B cell (primary cell): ENCODE results near the gene CTDSP2. TPM values are rescaled to one million over a fixed set of nuclear protein-coding genes. Genes with fewer than 3 reads are reported as not detected.
"Not testable (repeated sequence)": the region's sequence is repeated elsewhere in the genome, so short reads cannot be mapped to it uniquely, and the experiment has no call there.

Experiments
- ATAC-seq: fragments of 200-7000 bp; cut with Tn5 transposase; one replicate; pipeline ENCODE4 v1.10.0; 2021; ENCODE audit warnings: low read depth, mild to moderate bottlenecking, moderate number of reproducible peaks, moderate library complexity
- CTCF ChIA-PET: fragments of 350-600 bp; sonication (Branson Sonifier 250); formaldehyde crosslinking; loops from one replicate; lab custom pipeline; 2021; ENCODE audit warnings: antibody characterized with exemption, inconsistent platforms; lab: Charles Lee
- POLR2A ChIA-PET: fragments of 350-600 bp; sonication (Branson Sonifier 250); formaldehyde crosslinking; loops from one replicate; lab custom pipeline; 2021; ENCODE audit warnings: antibody characterized with exemption; lab: Charles Lee
- DNase-seq: peaks from one replicate; pipeline ENCODE4 v3.0.0; 2013
- H2AFZ ChIP-seq: 2 replicates; pipeline ENCODE4 v1.6.1; 2012; ENCODE audit warnings: mild to moderate bottlenecking, low read depth, low read length; ENCODE audit not compliant: insufficient read depth, poor library complexity, severe bottlenecking
- H3K27ac ChIP-seq, 2 donors: 1 replicate in 1 of 2; 2 replicates in 1 of 2; pipeline ENCODE4 v1.5.1; 2012 to 2013; ENCODE audit warnings: low read length in 2 of 2, mild to moderate bottlenecking in 2 of 2, moderate library complexity in 1 of 2
- H3K27me3 ChIP-seq, 4 experiments: fragments of 200-600 bp in 1 of 4; sonication (generic) in 1 of 4; replicated peaks in 1 of 4; 1 replicate in 2 of 4; 2 replicates in 2 of 4; pipeline versions ENCODE4 v1.6.1 to v1.7.0; 2013 to 2016; ENCODE audit warnings: low read length in 3 of 4, mild to moderate bottlenecking in 2 of 4, mixed read lengths in 1 of 4, moderate library complexity in 1 of 4; ENCODE audit not compliant: insufficient read depth in 4 of 4, control insufficient read depth in 3 of 4; ENCODE audit errors: control extremely low read depth in 1 of 4
- H3K36me3 ChIP-seq, 2 experiments: replicated peaks in 1 of 2; 1 replicate in 1 of 2; 2 replicates in 1 of 2; pipeline versions ENCODE4 v1.6.1 to v1.7.1; 2013; ENCODE audit warnings: low read length in 1 of 2; ENCODE audit not compliant: insufficient read depth in 2 of 2, control insufficient read depth in 1 of 2; ENCODE audit errors: control extremely low read depth in 1 of 2, extremely low read depth in 1 of 2
- H3K4me1 ChIP-seq, 2 donors: fragments of 200-600 bp in 1 of 2; sonication (generic) in 1 of 2; 1 replicate in 1 of 2; 2 replicates in 1 of 2; pipeline versions ENCODE4 v1.5.1 to v1.6.1; 2013 to 2017; ENCODE audit warnings: low read length in 2 of 2; ENCODE audit not compliant: control insufficient read depth in 2 of 2, insufficient read depth in 2 of 2
- H3K4me2 ChIP-seq: replicated peaks from 2 replicates; pipeline ENCODE3; 2012; ENCODE audit warnings: mild to moderate bottlenecking, low read depth, low read length; ENCODE audit not compliant: poor library complexity, severe bottlenecking
- H3K4me3 ChIP-seq, 5 experiments: fragments of 200-600 bp in 1 of 5; sonication (generic) in 1 of 5; 1 replicate in 3 of 5; 2 replicates in 2 of 5; pipeline versions ENCODE4 v1.5.1 to v1.7.0; 2011 to 2016; ENCODE audit warnings: low read length in 4 of 5, mild to moderate bottlenecking in 4 of 5, low read depth in 2 of 5, control low read depth in 1 of 5, moderate library complexity in 1 of 5; ENCODE audit not compliant: insufficient read depth in 1 of 5; ENCODE audit errors: control extremely low read depth in 1 of 5, extremely low read depth in 1 of 5
- H3K79me2 ChIP-seq: fragments of 200-600 bp; sonication (generic); one replicate; pipeline ENCODE4 v1.6.0; 2016; ENCODE audit warnings: low read length; ENCODE audit not compliant: control insufficient read depth, insufficient read depth
- H3K9ac ChIP-seq: fragments of 200-600 bp; sonication (generic); 2 replicates; pipeline ENCODE4 v1.6.1; 2017; ENCODE audit warnings: mild to moderate bottlenecking, low read length, moderate library complexity
- H3K9me3 ChIP-seq, 3 donors: one replicate each; pipeline versions ENCODE4 v1.6.1 to v1.7.1; 2013; ENCODE audit warnings: low read length in 2 of 3; ENCODE audit not compliant: control insufficient read depth in 2 of 3, insufficient read depth in 1 of 3; ENCODE audit errors: control extremely low read depth in 1 of 3
- H4K20me1 ChIP-seq: 2 replicates; pipeline ENCODE4 v1.6.0; 2012; ENCODE audit warnings: mild to moderate bottlenecking, low read length; ENCODE audit not compliant: insufficient read depth, control insufficient read depth, poor library complexity, severe bottlenecking
- H3K27ac Mint-ChIP-seq: one replicate; pipeline ENCODE4 v1.8.0; 2021; ENCODE audit warnings: mixed read lengths
- H3K27me3 Mint-ChIP-seq: one replicate; pipeline ENCODE4 v1.8.0; 2021; ENCODE audit warnings: mixed read lengths
- H3K4me1 Mint-ChIP-seq: one replicate; pipeline ENCODE4 v1.8.0; 2021; ENCODE audit warnings: mixed read lengths
- H3K4me3 Mint-ChIP-seq: one replicate; pipeline ENCODE4 v1.8.0; 2021; ENCODE audit warnings: mixed read lengths
- H3K9me3 Mint-ChIP-seq: one replicate; pipeline ENCODE4 v1.8.0; 2022; ENCODE audit warnings: mixed read lengths; ENCODE audit not compliant: insufficient read depth
- CTCF ChIP-seq: fragments of 200-600 bp; IDR thresholded peaks from one replicate; pipeline ENCODE4 v1.8.0; 2022; ENCODE audit warnings: antibody characterized with exemption, mild to moderate bottlenecking
- EZH2 ChIP-seq: IDR thresholded peaks from 2 replicates; pipeline ENCODE4 v1.6.1; 2012; ENCODE audit warnings: borderline replicate concordance, low read depth, mild to moderate bottlenecking, moderate library complexity, low read length; ENCODE audit not compliant: insufficient read depth, poor library complexity, severe bottlenecking
- WGBS: methylation state at CpG from one replicate; pipeline ENCODE4 v1.1.5; 2013; ENCODE audit warnings: missing lambda C conversion rate; ENCODE audit not compliant: insufficient coverage; 5-methylcytosine and 5-hydroxymethylcytosine counted together
- intact Hi-C: fragments of 100-400 bp; cut with micrococcal nuclease; formaldehyde crosslinking; loops from one replicate; pipeline ENCODE4 v1.10.0; 2022
- polyA plus RNA-seq: library from polyadenylated mRNA; depleted of rRNA; stranded (reverse); fragments of >200 nt; gene quantifications from 2 replicates; pipeline ENCODE4 v1.2.3, GENCODE V29; 2012
- total RNA-seq, 2 donors: library from RNA; stranded (reverse); fragments of 120-200 nt in 1 of 2; gene quantifications; 1 replicate in 1 of 2; 2 replicates in 1 of 2; pipeline versions ENCODE4 v1.2.3 to v1.2.4, GENCODE V29; 2013 to 2022

Gene CTDSP2
- total and polyA plus RNA-seq, 2 donors (not counting 1 experiment from before 2014, with no cell fraction given) = 99.1 to 209 TPM

- intact Hi-C loops = no loop called here
- Histone ChIP-seq H3K4me2 (no peak overlapping the region), H3K27me3 (no peaks in the 10 kb centered on the region), H3K4me3 (no peak overlapping the region), H3K9ac (no peak overlapping the region), H3K9me3 (peaks cover 0 to 10% (median 5%) of the 10 kb centered on the region in 3 donors), H2AFZ (no peak overlapping the region), H3K4me1 (no peaks in the 10 kb centered on the region), H3K79me2 (no peaks in the 10 kb centered on the region), H3K36me3 (no peaks in the 10 kb centered on the region), H3K27ac (no peak overlapping the region), H4K20me1 (no peaks in the 10 kb centered on the region)
- TF ChIP-seq CTCF (no peak), EZH2 (no peak)
- ChIA-PET POLR2A (no interaction called here), CTCF (interaction anchor here (0.6 kb wide), 1 partner anchor 94 kb away, joined by 3 read pairs; no protein-coding TSS in a partner anchor)
- Mint-ChIP-seq H3K9me3 (no peaks in the 10 kb centered on the region), H3K27ac (no peak overlapping the region), H3K4me1 (no peaks in the 10 kb centered on the region), H3K4me3 (no peak overlapping the region), H3K27me3 (peaks cover 3% of the 10 kb centered on the region)
- DNase-seq = no peak
- no peak for ATAC-seq
Measured at GRCh38 chr12:57882575-57882974, 36.0 kb upstream of the CTDSP2 start.

- ATAC-seq = no peak
- Histone ChIP-seq H3K9ac (no peak overlapping the region), H3K27me3 (no peaks in the 10 kb centered on the region), H4K20me1 (no peaks in the 10 kb centered on the region), H2AFZ (no peak overlapping the region), H3K4me1 (no peaks in the 10 kb centered on the region), H3K36me3 (no peaks in the 10 kb centered on the region), H3K79me2 (no peaks in the 10 kb centered on the region), H3K27ac (no peak overlapping the region), H3K9me3 (peaks cover 0 to 10% (median 5%) of the 10 kb centered on the region in 3 donors), H3K4me3 (no peak overlapping the region), H3K4me2 (no peak overlapping the region)
- H3K4me3 Mint-ChIP-seq = no peak overlapping the region
- no peak for TF ChIP-seq CTCF
- H3K27ac Mint-ChIP-seq = no peak overlapping the region
- H3K4me1 Mint-ChIP-seq = no peaks in the 10 kb centered on the region
- no peaks in the 10 kb centered on the region for H3K9me3 Mint-ChIP-seq
- CTCF ChIA-PET = no interaction called here
- intact Hi-C loops = no loop called here
- H3K27me3 Mint-ChIP-seq = peaks cover 6% of the 10 kb centered on the region
- POLR2A ChIA-PET = no interaction called here
- DNase-seq = no peak
Measured at GRCh38 chr12:57881475-57881874, 34.9 kb upstream of the CTDSP2 start.

- H3K4me2 ChIP-seq, H2AFZ ChIP-seq, H3K27ac ChIP-seq, H3K9me3 Mint-ChIP-seq, H3K9ac ChIP-seq, H3K36me3 ChIP-seq, H3K27me3 Mint-ChIP-seq, H3K4me3 ChIP-seq, H3K79me2 ChIP-seq, H3K27ac Mint-ChIP-seq, H3K4me3 Mint-ChIP-seq, intact Hi-C loops, H3K4me1 Mint-ChIP-seq, H4K20me1 ChIP-seq, H3K27me3 ChIP-seq, H3K4me1 ChIP-seq, POLR2A ChIA-PET, ATAC-seq, CTCF ChIA-PET, DNase-seq: not testable (repeated sequence)
- H3K9me3 ChIP-seq = peaks cover 0 to 10% (median 5%) of the 10 kb centered on the region in 3 donors
- WGBS = 98% methylated on average over 8 of the region's 9 CpGs
Measured at GRCh38 chr12:57881035-57881434, 34.5 kb upstream of the CTDSP2 start.
